Ascending aorta (tissue), 2 donors: ENCODE measurements around the gene RAB3IL1. TPM values are rescaled to one million over a fixed set of nuclear protein-coding genes. Genes with fewer than 3 reads are reported as not detected.
A peak's percentile ranks its signal among the peaks of the same experiment; 100 is the strongest.

ENCODE experiments used
- DNase-seq, 2 donors: peaks; one replicate each; pipeline ENCODE4 v3.0.0-alpha.2; 2019; ENCODE audit warnings: low spot score in 2 of 2
- H3K27ac ChIP-seq, 2 donors: fragments of 200-600 bp; sonication (generic); one replicate each; pipeline ENCODE4 v1.5.1; 2016 to 2017; ENCODE audit warnings: mild to moderate bottlenecking in 1 of 2
- H3K27me3 ChIP-seq: fragments of 200-600 bp; sonication (generic); one replicate; pipeline ENCODE4 v1.5.1; 2017
- H3K36me3 ChIP-seq, 2 donors: fragments of 200-600 bp; sonication (generic); one replicate each; pipeline ENCODE4 v1.5.1; 2016
- H3K4me1 ChIP-seq, 2 donors: fragments of 200-600 bp; sonication (generic); one replicate each; pipeline ENCODE4 v1.5.1; 2016 to 2017; ENCODE audit warnings: mild to moderate bottlenecking in 1 of 2
- H3K4me3 ChIP-seq, 2 donors: fragments of 200-600 bp; sonication (generic); one replicate each; pipeline ENCODE4 v1.5.1; 2016 to 2017; ENCODE audit warnings: mild to moderate bottlenecking in 1 of 2
- H3K9me3 ChIP-seq, 2 donors: fragments of 200-600 bp; sonication (generic); one replicate each; pipeline ENCODE4 v1.5.1; 2016
- intact Hi-C: fragments of 100-400 bp; cut with DNase I; formaldehyde crosslinking; loops from one replicate; pipeline ENCODE4 v1.15.1; 2023
- total RNA-seq: library from RNA; depleted of rRNA; stranded (reverse); fragments of >200 nt; gene quantifications from one replicate; pipeline ENCODE4 v1.1.0, GENCODE V29; 2016
- TF ChIP-seq, protein P1 (sequence below), 3 experiments: fragments of 200-600 bp in 2 of 3; fragments of 450-650 bp in 1 of 3; sonication (generic) in 2 of 3; IDR thresholded peaks; one replicate each; pipeline ENCODE4 v1.5.1; 2016 to 2019; ENCODE audit warnings: antibody characterized with exemption in 3 of 3, mild to moderate bottlenecking in 1 of 3, moderate library complexity in 1 of 3

The RAB3IL1 gene
- total RNA-seq, 1 donor from 2014 or later, result 23.2 TPM

DNA sequence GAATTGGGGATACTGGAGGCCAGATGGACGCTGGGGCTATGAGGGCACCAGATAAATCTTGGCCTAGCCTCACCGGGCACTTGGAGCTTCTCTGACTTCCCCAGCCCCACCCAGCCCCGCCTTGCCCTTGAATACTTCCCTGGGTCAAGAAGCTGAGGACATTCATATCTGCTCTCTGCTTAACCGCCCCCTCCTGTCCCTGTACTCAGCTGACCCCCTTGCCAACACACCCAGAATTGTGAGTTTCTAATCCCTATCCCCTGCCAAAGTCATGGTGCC, 48.0 kb downstream of the RAB3IL1 start:
- Histone ChIP-seq H3K9me3 (no peaks in the 10 kb centered on the region), H3K27ac (peak overlapping the region in 1 of 2 donors; percentile 74), H3K27me3 (no peaks in the 10 kb centered on the region), H3K36me3 (peaks cover 6 to 41% of the 10 kb centered on the region in 2 donors), H3K4me1 (peaks cover 0 to 10% of the 10 kb centered on the region in 2 donors), H3K4me3 (no peak overlapping the region)
- TF ChIP-seq, protein P1, sequence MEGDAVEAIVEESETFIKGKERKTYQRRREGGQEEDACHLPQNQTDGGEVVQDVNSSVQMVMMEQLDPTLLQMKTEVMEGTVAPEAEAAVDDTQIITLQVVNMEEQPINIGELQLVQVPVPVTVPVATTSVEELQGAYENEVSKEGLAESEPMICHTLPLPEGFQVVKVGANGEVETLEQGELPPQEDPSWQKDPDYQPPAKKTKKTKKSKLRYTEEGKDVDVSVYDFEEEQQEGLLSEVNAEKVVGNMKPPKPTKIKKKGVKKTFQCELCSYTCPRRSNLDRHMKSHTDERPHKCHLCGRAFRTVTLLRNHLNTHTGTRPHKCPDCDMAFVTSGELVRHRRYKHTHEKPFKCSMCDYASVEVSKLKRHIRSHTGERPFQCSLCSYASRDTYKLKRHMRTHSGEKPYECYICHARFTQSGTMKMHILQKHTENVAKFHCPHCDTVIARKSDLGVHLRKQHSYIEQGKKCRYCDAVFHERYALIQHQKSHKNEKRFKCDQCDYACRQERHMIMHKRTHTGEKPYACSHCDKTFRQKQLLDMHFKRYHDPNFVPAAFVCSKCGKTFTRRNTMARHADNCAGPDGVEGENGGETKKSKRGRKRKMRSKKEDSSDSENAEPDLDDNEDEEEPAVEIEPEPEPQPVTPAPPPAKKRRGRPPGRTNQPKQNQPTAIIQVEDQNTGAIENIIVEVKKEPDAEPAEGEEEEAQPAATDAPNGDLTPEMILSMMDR (IDR thresholded peaks at IDR 0.05), result no peak
- intact Hi-C loops, result no loop called here
- no peak for DNase-seq

DNA sequence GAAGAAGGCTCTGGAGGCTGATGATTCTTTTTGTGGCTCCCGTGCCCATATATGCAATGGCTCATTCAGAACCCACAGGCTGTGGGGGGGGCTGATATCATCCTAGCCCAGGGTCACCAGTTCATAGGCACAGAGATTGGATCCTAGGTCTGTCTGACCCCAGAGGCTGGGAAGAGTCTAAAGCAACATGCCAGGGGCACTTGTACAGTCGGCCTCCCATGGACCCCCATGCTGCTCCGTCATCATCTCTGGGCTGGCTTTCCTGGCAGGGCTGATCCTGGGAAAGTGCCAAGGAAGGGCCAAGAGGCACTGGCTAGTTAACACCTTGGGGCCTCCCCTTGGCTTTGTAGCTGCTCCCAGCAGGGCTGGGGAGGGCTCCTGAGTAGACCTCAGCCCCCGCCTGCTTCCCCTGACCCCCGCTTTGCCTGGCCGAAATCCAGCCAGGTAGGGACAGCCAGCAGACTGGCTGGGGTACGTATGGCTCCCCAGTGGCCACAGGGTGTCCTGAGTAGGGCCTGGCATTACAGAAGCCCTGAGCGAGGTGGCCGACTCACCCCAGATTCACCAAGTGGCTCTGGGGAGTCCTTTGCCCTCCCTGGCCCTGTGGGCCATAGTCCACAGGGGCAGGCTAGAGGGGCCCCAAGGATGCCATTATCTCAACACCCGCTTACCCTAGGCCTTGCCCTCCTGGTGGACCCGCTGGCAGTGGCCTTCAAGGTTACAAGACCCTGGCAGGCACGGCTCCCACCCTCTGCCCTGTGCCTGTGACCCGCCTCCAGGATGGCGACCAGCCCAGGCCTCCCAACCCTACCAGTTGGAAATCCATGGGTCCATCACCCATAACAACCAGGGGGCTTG, 48.6 kb downstream of the RAB3IL1 start:
- Histone ChIP-seq H3K4me3 (no peak overlapping the region), H3K27me3 (no peaks in the 10 kb centered on the region), H3K9me3 (no peaks in the 10 kb centered on the region), H3K36me3 (peaks cover 8 to 41% of the 10 kb centered on the region in 2 donors), H3K4me1 (peaks cover 0 to 10% of the 10 kb centered on the region in 2 donors), H3K27ac (peak overlapping the region in 1 of 2 donors; percentile 51)
- TF ChIP-seq, protein P1 (IDR thresholded peaks at IDR 0.05), result no peak
- no peak for DNase-seq
- intact Hi-C loops, result no loop called here

DNA sequence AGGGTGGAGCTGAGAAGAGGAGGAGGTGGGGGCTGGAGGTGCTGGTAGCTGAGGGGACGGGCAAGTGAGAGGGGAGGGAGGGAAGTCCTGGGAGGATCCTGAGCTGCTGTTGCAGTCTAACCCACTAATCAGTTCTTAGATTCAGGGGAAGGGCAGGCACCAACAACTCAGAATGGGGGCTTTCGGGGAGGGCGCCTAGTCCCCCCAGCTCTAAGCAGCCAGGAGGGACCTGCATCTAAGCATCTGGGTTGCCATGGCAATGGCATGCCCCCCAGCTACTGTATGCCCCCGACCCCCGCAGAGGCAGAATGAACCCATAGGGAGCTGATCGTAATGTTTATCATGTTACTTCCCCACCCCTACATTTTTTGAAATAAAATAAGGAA, 50.4 kb downstream of the RAB3IL1 start:
- no peak overlapping the region for H3K4me3 ChIP-seq
- intact Hi-C loops, result no loop called here
- no peaks in the 10 kb centered on the region for H3K27me3 ChIP-seq
- no peaks in the 10 kb centered on the region for H3K9me3 ChIP-seq
- peaks cover 20 to 35% of the 10 kb centered on the region in 2 donors for H3K36me3 ChIP-seq
- peaks cover 0 to 10% of the 10 kb centered on the region in 2 donors for H3K4me1 ChIP-seq
- H3K27ac ChIP-seq, result no peak overlapping the region
- no peak for DNase-seq
- TF ChIP-seq, protein P1 (IDR thresholded peaks at IDR 0.05), result no peak

DNA sequence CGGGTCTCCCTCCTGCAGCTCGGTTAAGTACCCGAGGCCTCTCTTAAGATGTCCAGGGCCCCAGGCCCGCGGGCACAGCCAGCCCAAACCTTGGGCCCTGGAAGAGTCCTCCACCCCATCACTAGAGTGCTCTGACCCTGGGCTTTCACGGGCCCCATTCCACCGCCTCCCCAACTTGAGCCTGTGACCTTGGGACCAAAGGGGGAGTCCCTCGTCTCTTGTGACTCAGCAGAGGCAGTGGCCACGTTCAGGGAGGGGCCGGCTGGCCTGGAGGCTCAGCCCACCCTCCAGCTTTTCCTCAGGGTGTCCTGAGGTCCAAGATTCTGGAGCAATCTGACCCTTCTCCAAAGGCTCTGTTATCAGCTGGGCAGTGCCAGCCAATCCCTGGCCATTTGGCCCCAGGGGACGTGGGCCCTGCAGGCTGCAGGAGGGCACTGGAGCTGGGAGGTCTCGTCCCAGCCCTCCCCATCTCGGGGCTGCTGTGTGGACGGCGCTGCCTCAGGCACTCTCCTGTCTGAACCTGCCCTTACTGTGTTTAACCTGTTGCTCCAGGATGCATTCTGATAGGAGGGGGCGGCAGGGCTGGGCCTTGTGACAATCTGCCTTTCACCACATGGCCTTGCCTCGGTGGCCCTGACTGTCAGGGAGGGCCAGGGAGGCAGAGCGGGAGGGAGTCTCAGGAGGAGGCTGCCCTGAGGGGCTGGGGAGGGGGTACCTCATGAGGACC, 51.0 kb downstream of the RAB3IL1 start:
- intact Hi-C loops, result no loop called here
- no peak for DNase-seq
- TF ChIP-seq, protein P1 (IDR thresholded peaks at IDR 0.05), result no peak
- H3K4me1 ChIP-seq, result peaks cover 0 to 7% of the 10 kb centered on the region in 2 donors
- no peak overlapping the region for H3K27ac ChIP-seq
- H3K9me3 ChIP-seq, result no peaks in the 10 kb centered on the region
- H3K27me3 ChIP-seq, result no peaks in the 10 kb centered on the region
- H3K4me3 ChIP-seq, result no peak overlapping the region
- H3K36me3 ChIP-seq, result peaks cover 20 to 35% of the 10 kb centered on the region in 2 donors

DNA sequence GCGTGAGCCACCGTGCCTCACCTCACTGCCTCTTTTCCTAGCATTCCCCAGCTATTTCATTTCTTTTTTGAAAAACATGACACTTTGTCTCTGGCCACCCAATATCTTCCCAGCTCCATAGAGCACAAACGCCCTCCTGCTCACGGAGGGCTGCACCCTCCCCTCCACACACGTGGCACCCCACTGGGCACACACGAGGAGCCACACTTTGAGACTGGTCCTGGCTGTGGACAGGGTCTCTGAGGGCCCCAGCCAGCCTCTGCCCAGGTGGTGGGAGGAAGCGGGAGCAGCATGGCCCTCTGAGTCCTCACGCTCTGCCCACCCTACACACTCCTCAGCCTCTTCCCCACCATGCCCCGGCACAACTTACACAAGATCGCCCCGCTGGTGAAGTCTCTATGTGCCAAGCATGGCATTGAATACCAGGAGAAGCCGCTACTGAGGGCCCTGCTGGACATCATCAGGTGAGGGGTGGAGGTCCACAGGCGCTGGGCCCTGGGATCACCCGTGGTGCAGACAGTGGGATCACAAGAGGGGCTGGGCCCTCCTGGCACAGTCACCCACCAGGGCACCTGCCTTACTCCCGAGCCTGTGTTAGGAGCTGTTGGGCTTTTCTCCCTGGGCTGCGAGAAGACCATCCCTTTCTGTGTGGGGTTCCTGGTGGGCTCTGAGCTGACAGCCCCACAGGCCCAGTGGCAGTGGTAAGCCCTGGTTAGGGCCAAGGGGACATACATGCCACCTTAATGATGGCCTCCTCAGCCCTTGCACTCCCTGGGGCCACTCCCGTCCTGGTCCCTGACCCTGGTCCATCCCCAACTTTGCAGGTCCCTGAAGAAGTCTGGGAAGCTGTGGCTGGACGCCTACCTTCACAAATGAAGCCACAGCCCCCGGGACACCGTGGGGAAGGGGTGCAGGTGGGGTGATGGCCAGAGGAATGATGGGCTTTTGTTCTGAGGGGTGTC, 52.3 kb downstream of the RAB3IL1 start:
- Histone ChIP-seq H3K36me3 (peaks cover 20 to 43% of the 10 kb centered on the region in 2 donors), H3K4me1 (peaks cover 0 to 7% of the 10 kb centered on the region in 2 donors)

More for the DNA sequence above, 52.3 kb downstream of the RAB3IL1 start:
- no peaks in the 10 kb centered on the region for H3K9me3 ChIP-seq
- no peaks in the 10 kb centered on the region for H3K27me3 ChIP-seq
- H3K4me3 ChIP-seq, result no peak overlapping the region
- intact Hi-C loops, result no loop called here
- TF ChIP-seq, protein P1 (IDR thresholded peaks at IDR 0.05), result no peak
- DNase-seq, result no peak
- H3K27ac ChIP-seq, result no peak overlapping the region
